Right lung (tissue), 10 donors: ENCODE results near the gene MT1G. TPM values are rescaled to one million over a fixed set of nuclear protein-coding genes. Genes with fewer than 3 reads are reported as not detected.
A peak's percentile ranks its signal among the peaks of the same experiment; 100 is the strongest.
"Not testable (repeated sequence)": the region's sequence is repeated elsewhere in the genome, so short reads cannot be mapped to it uniquely, and the experiment has no call there.

Experiments
- DNase-seq, 2 donors: peaks; one replicate each; pipeline ENCODE4 v3.0.0-alpha.2; 2013
- long read RNA-seq, 8 donors: transcript quantifications; one replicate each; lab custom pipeline, GENCODE V29; 2026
- polyA plus RNA-seq, 5 donors: library from polyadenylated mRNA; unstranded; fragments of 120-200 nt; gene quantifications; one replicate each; pipeline versions ENCODE4 v1.2.1 to v1.2.3, GENCODE V29; 2013; ENCODE audit warnings: inconsistent platforms in 1 of 5, low replicate concordance in 1 of 5; ENCODE audit not compliant: insufficient read length in 5 of 5, insufficient read depth in 1 of 5

Gene MT1G
- polyA plus RNA-seq: 10 to 100 TPM in 1 of 5 donors, 1 to 10 TPM in 2, under 1 TPM in 1, not detected in 1; 0.41 to 37.0 (median 2.0) TPM
- long read RNA-seq, donor 1, partial matches to known transcripts: 25 of 28 reads
- long read RNA-seq, donor 1, other reads (novel, unspliced or antisense): 0 of 28 reads
- long read RNA-seq, donor 2: 0 reads
- long read RNA-seq, donor 3, partial matches to known transcripts: 0 of 4 reads
- long read RNA-seq, donor 3, other reads (novel, unspliced or antisense): 0 of 4 reads
- long read RNA-seq, donor 4, partial matches to known transcripts: 0 of 2 reads
- long read RNA-seq, donor 4, other reads (novel, unspliced or antisense): 0 of 2 reads
- long read RNA-seq, donor 5, transcript MT1G-202 (3 exons, 406 nt): major isoform, 31 of 161 reads
- long read RNA-seq, donor 5, transcript MT1G-201 (3 exons, 405 nt): minor isoform, 19 of 161 reads
- long read RNA-seq, donor 5, partial matches to known transcripts: 91 of 161 reads
- long read RNA-seq, donor 5, other reads (novel, unspliced or antisense): 19 of 161 reads
- long read RNA-seq, donor 6, partial matches to known transcripts: 39 of 39 reads
- long read RNA-seq, donor 6, other reads (novel, unspliced or antisense): 0 of 39 reads
- long read RNA-seq, donor 7, partial matches to known transcripts: 11 of 11 reads
- long read RNA-seq, donor 7, other reads (novel, unspliced or antisense): 0 of 11 reads
- long read RNA-seq, donor 8, partial matches to known transcripts: 9 of 9 reads
- long read RNA-seq, donor 8, other reads (novel, unspliced or antisense): 0 of 9 reads

DNA sequence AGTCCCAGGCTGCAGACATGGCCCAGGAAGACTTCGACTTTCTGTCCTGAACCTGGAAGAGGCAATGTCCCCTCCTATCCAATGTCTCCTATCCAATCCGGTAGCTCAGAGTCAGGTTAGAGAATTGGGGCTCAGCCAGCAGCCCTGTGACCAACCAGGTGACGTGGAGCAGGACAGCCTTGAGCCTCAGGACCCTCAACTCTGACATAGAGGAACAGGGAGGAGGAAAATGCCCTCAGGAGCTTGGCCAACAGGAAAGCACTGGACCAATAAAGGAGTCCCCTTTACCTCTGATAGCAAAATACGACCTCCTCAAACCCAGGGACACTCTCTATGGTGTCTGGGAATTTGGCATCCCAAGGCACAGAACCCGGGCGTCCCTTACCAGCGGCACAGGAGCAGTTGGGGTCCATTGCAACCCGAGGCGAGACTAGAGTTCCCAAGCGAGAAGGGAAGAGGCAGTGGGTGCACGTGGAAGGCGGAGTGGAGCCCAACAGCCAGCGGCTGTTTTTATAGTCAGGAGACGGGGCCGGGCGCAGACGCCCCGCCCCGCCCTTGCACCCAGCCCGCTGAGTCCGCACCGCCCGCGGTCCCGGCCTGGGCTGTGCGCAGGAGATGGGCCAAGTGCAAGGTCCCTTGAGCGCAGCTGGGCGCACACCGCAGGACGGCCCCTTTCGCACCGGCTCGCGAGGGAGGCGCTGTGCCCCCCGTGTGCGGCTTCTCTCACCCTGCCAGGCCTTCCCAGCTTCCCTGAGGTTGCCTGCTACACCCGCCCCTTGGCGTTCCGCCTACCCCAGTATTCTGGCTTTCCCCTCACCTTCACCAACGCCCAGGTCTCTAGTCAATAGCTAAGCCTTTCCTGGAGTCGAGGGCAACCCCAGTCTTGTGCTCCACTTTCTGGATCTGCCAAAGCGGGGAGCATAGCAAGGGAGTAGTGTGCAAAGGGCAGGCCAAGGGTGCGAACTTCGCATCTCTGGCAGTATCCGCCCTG lies at the start of gene MT1G:
TSS of gene MT1G (minus strand) at position 485 of the 991 bp plus-strand sequence. CDS start at position 413, 72 bp downstream.
- DNase-seq: no peak

DNA sequence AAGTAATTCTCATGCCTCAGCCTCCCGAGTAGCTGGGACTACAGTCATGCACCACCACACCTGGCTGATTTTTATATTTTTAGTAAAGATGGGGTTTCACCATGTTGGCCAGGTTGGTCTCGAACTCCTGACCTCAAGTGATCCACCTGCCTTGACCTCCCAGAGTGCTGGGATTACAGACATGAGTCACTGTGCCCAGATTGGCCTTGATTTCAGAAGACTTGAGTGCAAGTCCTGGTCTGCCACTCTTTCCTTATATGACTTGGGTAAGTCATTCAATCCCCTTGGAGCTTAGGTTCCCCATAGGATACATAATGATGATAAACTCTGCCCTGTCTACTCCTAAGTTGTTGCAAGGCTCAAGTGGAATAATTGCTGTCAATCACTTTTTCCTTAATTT lies 49.7 kb upstream of the MT1G start:
- DNase-seq: not testable (repeated sequence)

DNA sequence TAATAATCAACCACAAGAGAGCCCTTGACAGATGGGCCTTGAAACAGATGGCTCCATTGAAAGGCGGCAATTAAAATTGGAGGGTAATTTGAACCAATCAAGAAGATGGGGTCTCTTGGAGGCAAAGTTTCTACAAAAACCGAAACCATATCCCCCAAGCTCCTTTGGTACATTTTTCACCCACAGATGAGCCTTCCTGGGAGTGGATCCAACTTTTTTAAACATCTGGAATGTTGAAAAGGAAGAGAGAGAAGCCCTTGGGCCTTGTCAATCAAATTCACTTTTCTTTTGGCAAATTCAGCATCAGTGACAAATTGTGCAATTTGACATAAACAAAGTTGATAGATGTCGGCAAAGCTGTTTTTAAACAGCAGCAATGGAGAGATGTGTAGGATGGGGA lies 48.9 kb upstream of the MT1G start:
- DNase-seq: no peak

DNA sequence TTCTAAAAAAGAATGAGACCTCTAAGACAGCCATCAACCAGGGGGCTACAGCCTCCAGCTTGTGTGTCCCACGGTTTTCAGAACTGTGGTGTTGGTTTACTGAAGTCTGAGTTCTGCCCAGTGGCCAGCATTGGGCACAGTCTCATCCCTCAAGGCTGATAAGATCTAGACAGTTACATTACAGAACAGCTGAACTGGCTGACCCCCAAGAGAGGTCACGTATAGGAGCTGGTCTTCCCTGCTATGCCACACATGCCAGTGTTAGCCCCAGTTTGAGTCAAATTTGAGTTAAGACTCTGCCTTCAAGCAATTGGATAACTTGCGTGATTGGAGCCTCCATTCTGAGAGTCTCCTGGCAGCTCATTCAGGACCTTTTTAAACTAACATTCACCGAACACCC lies 47.3 kb upstream of the MT1G start:
- no peak for DNase-seq

DNA sequence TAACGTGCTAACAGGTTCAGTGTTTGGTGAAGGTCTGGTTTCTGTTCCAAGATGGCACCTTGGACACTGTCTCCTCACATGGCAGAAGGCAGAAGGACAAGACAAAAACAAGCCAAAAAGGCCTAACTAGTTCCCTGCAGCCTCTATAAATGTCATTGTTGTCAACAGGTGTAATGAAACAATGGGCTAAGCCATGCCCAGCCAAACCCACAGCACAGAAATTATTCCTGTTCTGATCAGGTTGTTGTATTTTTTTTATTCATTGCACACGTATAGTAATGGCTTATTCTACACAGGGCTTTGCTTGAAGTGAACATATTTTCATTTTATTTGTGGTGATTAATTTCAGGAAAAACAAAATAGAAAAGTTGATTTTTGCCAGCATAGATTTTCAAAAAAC lies 45.9 kb upstream of the MT1G start:
- no peak for DNase-seq

DNA sequence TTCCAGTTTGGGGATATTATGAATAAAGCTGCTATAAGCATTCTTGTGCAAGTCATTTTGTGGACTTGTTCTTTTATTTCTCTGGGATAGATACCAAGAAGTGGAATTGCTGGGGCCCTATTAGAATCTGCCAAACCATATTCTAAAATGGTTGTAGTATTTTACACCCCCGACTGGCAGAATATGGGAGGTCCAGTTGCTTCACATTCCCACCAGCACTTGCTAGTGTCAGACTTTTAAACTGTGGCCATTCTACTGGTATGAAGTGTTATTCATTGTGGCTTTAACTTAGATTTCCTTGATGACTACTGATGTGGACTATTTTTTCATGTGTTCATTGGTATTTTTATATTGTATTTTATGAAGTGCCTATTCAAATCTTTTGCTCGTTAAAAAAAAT lies 44.0 kb upstream of the MT1G start:
- no peak for DNase-seq

DNA sequence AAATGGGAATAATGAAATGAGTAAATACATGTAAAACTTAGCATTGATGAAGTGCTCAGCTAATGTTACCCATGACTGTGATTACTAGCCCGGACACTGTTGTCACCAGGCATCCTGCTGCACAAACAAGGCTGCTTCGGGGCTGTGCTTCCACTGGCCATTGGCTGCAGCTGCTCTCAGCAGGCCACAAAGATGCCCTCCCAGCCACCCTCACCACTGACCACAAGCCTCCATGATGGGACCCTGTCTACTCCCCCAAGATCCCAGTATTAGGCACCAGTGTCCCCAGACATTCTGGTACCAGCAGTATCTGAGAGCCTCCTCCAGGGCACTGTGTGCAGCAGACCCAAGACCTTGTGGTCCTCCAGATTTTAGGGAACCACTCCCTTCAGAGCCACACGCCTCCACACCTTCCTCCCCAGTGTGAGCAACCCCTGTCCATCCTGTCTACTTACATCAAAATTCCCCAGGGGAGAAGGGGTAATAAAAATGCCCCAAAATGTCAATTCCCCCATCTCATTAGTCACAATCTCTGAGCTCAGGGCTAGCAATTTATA lies 42.4 kb upstream of the MT1G start:
- DNase-seq: no peak

DNA sequence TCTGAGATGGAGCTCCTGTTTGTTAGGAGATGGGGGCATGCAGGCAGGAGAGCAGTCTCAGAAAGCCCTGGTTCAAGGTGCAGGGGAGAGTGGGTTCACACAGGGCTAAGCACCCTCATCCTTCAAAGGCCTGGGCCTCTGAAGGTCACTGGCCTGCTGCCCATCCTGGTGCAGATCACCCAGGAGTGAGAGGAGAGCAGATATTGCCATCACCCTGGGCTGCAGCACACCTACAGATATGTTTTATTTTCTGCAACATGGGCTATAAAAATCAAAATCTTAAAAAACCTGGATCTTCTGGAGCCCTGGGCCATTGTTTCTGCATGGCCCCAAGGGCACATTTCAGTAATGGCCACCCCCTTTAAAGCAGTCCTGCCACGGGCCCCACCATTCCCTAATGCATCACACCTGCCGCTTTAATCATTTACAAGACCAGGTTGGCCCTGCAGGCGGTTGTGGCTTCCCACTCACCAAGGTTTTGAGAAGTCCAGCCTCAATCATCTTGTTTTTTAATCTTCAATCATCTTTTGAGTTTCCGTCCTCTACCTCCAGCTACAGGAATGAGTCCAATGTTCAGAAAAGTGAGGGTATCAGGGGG lies 41.7 kb upstream of the MT1G start:
- DNase-seq: no peak

DNA sequence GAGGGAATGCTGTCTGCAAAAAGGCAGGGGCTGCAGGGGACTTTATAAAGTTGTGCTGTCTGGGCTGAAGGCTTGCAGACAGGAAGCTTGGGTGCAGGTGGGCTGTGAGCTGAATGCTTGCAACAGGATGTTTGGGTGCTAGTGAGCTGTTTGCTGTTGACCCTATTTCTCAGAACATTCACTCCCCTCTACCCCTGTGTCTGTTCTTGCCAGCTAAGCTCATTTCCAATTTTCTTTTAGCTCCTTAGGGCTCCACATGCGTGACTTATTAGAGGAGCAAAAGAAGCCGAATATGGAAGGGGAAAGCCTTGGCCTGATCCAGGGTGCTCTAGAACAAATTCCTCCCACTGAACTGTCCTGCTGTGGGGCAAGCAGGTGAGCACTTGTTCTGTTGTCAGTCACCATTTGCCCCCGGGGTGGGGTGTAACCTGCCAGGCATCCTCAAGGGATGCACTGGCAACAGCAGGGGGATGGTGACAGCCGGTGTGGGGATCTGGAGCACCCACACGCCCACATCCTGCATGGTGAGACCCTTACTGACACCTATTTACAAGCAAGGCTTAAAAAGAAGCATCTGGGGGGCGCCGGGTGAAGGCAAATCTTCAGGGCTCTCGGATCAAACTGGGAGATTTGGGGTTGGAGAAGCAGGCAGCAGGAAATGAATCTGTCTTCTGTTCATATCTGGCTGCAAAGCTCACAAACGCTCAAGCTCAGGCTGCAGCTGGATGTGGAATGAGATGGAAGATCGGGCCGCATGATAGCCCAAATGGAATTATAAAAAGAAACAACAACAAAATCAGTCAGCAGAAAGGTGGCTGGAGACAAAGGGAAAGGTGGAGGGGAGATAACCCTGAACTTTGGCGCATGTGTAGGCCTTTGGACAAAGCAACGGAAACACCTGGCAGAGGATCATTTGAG lies 40.9 kb upstream of the MT1G start:
- no peak for DNase-seq

DNA sequence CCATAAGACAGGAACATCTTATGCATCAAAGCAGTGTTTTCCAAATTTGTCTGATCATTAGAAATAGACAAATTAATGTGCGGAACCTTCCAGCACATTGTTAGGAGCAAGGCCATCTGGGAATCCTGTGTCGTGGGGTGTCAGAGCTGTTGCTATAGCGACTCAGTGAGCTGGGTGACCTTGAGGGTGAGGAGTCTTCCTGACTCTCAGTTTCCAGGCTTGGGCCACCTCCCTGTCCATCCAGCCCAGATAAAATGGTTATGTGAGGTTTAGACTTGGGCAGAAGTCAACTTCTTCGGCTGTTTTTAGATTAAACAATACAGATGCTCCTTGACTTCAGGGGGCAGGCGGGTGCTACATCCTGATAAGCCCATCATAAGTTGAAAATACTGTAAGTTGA lies 35.0 kb upstream of the MT1G start:
- DNase-seq: no peak

DNA sequence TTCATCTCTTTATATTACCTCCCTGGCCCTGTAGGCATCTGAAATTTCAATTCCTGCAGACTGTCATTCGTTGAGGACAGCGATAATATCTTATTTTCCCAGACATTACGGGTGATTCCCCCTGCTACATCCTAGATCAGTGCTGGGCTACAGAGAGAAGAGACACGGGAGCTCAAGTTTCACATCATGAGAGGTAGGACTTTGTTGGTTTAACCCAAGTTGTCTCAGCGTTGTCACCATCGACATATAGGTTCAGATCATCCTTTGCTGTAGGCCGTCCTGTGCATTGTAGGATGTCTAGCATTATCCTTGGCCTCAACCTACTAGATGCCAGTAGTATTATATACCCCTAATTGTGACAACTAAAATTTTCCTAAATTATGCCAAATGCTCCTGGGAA lies 33.7 kb upstream of the MT1G start:
- DNase-seq: no peak

DNA sequence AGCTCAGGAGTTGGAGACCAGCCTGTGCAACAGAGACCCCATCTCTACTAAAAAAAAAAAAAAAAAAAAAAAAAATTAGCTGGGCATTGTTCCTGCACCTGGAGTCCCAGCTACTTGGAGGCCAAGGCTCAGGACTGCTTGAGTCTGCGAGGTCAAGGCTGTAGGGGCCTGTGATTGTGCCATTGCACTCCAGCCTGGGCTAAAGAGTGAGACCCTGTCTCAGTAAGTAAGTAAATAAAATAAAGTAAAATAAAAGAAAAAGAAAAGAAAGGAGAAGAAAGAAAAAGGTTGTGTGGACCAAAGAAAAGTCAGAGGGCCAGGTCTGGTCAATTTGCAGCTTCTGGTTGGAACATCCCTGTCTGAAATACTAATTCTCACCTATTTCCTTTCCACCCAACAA lies 32.8 kb upstream of the MT1G start:
- no peak for DNase-seq

DNA sequence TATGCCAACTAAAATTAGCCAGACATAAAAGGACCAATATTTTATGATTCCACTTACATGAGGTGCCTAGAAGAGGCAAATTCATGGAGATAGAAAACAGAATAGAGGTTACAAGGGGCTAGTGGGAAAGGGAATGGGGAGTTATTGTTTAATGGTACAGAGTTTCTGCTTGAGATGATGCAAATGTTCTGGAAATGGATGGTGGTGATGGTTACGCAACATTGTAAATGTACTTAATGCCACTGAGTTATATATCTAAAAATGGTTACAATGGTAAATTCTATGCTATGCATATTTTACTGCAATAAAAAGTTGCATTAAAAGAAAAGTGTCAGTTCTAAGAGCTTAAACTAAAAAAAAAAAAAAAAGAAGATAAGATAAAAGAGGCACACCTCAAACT lies 32.3 kb upstream of the MT1G start:
- no peak for DNase-seq

DNA sequence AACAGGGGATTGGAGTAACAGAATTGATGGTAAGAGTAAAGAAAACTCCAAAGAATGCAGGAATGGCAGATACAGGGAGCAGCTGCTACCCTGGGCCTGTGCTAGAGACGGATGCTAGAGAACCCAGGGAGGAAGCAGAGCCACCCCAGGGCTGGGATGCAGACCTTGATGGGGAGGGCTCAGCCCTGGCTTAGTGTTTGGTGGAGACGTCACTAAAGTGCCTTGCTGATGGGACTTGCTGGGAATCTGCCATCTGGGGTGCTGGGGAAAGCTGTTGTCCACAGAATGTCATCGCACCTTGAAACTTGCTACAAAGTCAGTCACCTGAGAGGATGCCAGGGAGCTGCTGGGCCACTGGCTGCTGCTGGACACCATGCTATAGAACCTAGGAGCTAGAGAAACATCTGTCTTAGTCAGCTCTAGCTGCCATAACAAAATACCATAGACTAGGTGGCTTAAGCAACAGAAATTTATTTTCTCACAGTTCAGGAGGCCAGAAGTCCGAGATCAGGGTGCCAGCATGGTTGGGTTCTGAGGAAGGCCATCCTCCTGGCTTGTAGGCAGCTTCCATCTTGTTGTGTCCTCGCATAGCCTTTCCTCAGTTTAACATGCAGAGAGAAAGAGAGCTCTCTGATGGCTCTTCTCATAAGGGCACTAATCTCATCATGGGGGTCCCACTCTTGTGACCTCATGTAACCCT lies 29.7 kb upstream of the MT1G start:
- no peak for DNase-seq

DNA sequence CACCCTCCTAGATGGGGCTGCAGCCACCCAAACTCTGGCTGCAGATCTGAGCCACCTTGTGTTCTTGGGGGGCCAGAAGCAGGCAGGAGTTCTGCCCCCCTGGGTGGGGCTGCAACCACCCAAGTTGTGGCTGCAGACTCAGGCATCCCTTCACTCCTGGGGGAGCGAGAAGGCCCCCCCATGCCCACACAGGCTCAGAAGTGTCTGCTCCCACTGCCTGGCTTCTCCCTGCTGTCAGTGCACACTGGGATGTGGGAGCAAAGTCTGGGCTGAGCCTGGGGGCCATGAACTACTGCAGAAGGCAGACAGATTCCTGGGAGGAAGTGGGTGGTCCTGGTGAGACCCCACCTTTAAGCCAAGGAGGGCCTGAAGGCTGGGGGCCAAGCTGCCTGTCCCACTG lies 27.4 kb upstream of the MT1G start:
- no peak for DNase-seq

DNA sequence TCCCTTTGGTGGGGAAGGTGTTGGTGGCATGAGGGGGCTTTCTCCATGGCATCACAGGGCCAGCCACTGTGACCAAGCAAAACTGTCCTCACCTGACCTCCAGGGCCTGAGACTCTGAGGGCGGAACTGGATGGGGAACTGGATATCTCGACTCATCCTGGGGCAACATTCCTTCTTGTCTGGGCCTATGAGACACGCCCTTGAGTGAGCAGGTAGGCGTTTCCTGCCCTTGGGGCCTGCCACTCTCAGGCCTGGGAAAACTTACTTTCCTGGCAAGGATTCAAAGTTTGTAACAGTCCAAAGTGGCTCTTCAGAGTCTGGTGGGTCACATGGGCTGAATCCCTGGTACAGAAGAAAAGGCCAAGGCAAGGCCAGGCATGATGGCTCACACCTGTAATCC lies 24.0 kb upstream of the MT1G start:
- peak; percentile 64 to 68 for DNase-seq

DNA sequence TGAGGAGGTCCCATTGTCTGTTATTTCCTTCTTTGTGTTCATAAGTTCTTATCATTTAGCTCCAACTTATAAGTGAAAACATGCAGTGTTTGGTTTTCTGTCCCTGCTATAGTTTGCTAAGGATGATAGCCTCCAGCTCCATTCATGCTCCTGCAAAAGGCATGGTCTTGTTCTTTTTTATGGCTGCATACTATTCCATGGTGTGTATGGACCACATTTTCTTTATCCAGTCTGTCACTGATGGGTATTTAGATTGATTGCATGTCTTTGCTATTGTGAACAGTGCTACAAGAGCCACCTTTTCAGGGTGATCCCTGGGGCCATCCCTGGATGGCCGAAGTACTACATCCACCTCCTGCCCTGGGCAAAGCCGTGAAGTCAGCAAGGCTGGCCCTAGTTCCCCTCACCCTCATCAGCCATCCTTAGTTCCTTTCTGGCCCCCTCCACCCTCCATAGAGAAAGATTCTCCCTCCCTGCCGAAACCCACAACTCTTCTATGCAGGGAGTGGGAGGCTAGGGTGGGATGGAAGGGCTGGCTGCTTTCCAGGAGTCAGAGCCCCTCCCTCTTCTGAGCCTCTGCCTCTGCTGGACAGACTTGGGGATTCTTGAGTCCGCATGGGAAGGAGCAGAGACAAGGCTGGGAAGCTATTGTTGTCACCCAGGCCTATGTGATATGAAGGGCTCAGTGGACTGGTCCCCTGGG lies 22.7 kb upstream of the MT1G start:
- DNase-seq: no peak

DNA sequence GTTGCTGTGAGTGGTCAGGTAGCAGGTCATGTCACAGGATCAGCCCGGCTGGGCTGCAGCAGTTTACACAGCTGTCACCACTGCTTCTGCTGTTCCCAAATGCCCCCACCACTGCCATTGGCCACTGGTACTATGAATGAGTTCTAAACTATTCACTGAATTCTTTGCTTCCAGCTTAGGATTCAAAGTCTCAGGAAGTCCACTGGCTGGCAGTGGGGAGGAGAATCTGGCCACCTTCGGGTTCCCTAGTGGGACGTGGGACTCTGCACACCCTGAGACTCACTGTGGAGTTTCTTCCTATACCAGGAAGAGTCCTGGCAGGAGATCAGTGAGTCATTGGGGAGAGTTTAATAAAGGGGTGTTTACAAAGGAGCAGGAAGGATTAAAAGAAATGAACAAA lies 21.3 kb upstream of the MT1G start:
- DNase-seq: no peak

DNA sequence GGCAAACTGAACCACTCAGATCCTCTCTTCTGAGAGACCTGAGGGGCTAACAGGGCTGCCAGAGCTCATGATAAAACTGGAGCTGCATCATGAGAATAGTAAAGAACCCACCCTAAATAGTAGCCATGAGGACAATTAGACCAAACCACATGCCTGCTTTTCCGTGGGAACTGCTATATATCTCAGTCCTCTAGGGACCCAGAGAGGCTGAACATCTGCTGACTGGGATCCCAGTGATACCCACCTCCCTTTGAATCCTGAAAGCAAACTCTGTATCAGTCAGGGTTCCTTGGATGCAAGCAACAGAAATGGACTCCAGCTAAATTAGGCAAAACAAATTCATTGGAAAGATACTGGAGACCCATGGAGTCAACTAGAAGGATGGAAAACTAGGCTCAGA lies 20.9 kb upstream of the MT1G start:
- DNase-seq: no peak
